SK-N-SH treated with all-trans-retinoic acid at 6 μM for 48 hours (cell line): Measurements from ENCODE around the gene CYBA.

Experiments
- ATAC-seq: fragments of 200-7000 bp; cut with Tn5 transposase; 3 replicates; pipeline ENCODE4 v1.9.1; 2020; ENCODE audit warnings: mild to moderate bottlenecking, moderate library complexity
- ARNTL ChIP-seq: fragments of 450-650 bp; formaldehyde crosslinking; IDR thresholded peaks from 2 replicates; pipeline ENCODE4 v1.5.0; 2020; ENCODE audit warnings: low read depth, mild to moderate bottlenecking, moderate library complexity, borderline replicate concordance
- BACH2 ChIP-seq: fragments of 250-450 bp; sonication (Bioruptor Pico); IDR thresholded peaks from 2 replicates; pipeline ENCODE4 v1.9.0; 2021; ENCODE audit warnings: mild to moderate bottlenecking, borderline replicate concordance
- CREB5 ChIP-seq: fragments of 250-450 bp; sonication (Bioruptor Pico); IDR thresholded peaks from 2 replicates; pipeline ENCODE4 v1.5.1; 2020; ENCODE audit warnings: low read depth, mild to moderate bottlenecking, moderate library complexity
- CSDC2 ChIP-seq: fragments of 250-450 bp; sonication (Bioruptor Pico); IDR thresholded peaks from 2 replicates; pipeline ENCODE4 v1.5.0; 2020; ENCODE audit warnings: mild to moderate bottlenecking, moderate library complexity
- CSRNP3 ChIP-seq: fragments of 250-450 bp; sonication (Bioruptor Pico); IDR thresholded peaks from 2 replicates; pipeline ENCODE4 v1.5.1; 2021; ENCODE audit warnings: mild to moderate bottlenecking, moderate library complexity
- ESRRG ChIP-seq: fragments of 250-450 bp; sonication (Bioruptor Pico); IDR thresholded peaks from 2 replicates; pipeline ENCODE4 v1.6.1; 2021; ENCODE audit warnings: mild to moderate bottlenecking
- GLIS3 ChIP-seq: fragments of 250-450 bp; sonication (Bioruptor Pico); IDR thresholded peaks from 2 replicates; pipeline ENCODE4 v1.5.0; 2020; ENCODE audit warnings: mild to moderate bottlenecking, moderate library complexity
- ISL1 ChIP-seq: fragments of 250-450 bp; sonication (Bioruptor Pico); IDR thresholded peaks from 2 replicates; pipeline ENCODE4 v2.1.2; 2022; ENCODE audit warnings: mild to moderate bottlenecking, moderate library complexity
- OSR1 ChIP-seq: fragments of 250-450 bp; sonication (Bioruptor Pico); IDR thresholded peaks from 2 replicates; pipeline ENCODE4 v1.8.0; 2022; ENCODE audit warnings: moderate library complexity, mild to moderate bottlenecking, inconsistent platforms
- PATZ1 ChIP-seq: fragments of 250-450 bp; sonication (Bioruptor Pico); IDR thresholded peaks from 2 replicates; pipeline ENCODE4 v1.8.0; 2020; ENCODE audit warnings: mild to moderate bottlenecking, moderate library complexity, borderline replicate concordance
- POU6F1 ChIP-seq: fragments of 250-450 bp; sonication (Bioruptor Pico); IDR thresholded peaks from 2 replicates; pipeline ENCODE4 v1.8.0; 2021; ENCODE audit warnings: low read depth, mild to moderate bottlenecking, moderate library complexity, borderline replicate concordance
- PPARA ChIP-seq: fragments of 250-450 bp; sonication (Bioruptor Pico); IDR thresholded peaks from 2 replicates; pipeline ENCODE4 v1.5.0; 2020; ENCODE audit warnings: mild to moderate bottlenecking, borderline replicate concordance
- RARB ChIP-seq: fragments of 250-450 bp; sonication (Bioruptor Pico); IDR thresholded peaks from 2 replicates; pipeline ENCODE4 v1.8.0; 2021; ENCODE audit warnings: mild to moderate bottlenecking, moderate library complexity
- SNAI2 ChIP-seq: fragments of 250-450 bp; sonication (Bioruptor Pico); IDR thresholded peaks from 2 replicates; pipeline ENCODE4 v1.5.0; 2020; ENCODE audit warnings: mild to moderate bottlenecking, moderate library complexity
- TCF4 ChIP-seq: fragments of 250-450 bp; sonication (Bioruptor Pico); IDR thresholded peaks from 2 replicates; pipeline ENCODE4 v1.8.0; 2021; ENCODE audit warnings: mild to moderate bottlenecking, moderate library complexity, borderline replicate concordance
- TOX ChIP-seq: fragments of 250-450 bp; sonication (Bioruptor Pico); IDR thresholded peaks from 2 replicates; pipeline ENCODE4 v1.8.0; 2021; ENCODE audit warnings: mild to moderate bottlenecking, moderate library complexity, borderline replicate concordance
- TSHZ2 ChIP-seq: fragments of 250-450 bp; sonication (Bioruptor Pico); IDR thresholded peaks from 2 replicates; pipeline ENCODE4 v1.5.0; 2020; ENCODE audit warnings: mild to moderate bottlenecking, moderate library complexity
- ZC3H10 ChIP-seq: fragments of 250-450 bp; sonication (Bioruptor Pico); IDR thresholded peaks from 2 replicates; pipeline ENCODE4 v1.5.1; 2021; ENCODE audit warnings: mild to moderate bottlenecking, moderate library complexity
- ZFP3 ChIP-seq: fragments of 250-450 bp; sonication (Bioruptor Pico); IDR thresholded peaks from 2 replicates; pipeline ENCODE4 v1.5.0; 2020; ENCODE audit warnings: mild to moderate bottlenecking, moderate library complexity
- ZFP30 ChIP-seq: fragments of 450-650 bp; formaldehyde crosslinking; IDR thresholded peaks from 2 replicates; pipeline ENCODE4 v1.5.0; 2022; ENCODE audit warnings: mild to moderate bottlenecking, moderate library complexity
- ZNF565 ChIP-seq: fragments of 450-650 bp; formaldehyde crosslinking; conservative IDR thresholded peaks from 2 replicates; pipeline ENCODE4 v1.5.0; 2020; ENCODE audit warnings: low read depth, mild to moderate bottlenecking, moderate library complexity
- ZNF70 ChIP-seq: fragments of 450-650 bp; formaldehyde crosslinking; IDR thresholded peaks from 2 replicates; pipeline ENCODE4 v1.5.0; 2020; ENCODE audit warnings: mild to moderate bottlenecking, moderate library complexity

CYBA gene

GRCh38 chr16:88699180-88699579 lies 48.3 kb upstream of the CYBA start:
- no peak for ATAC-seq

GRCh38 chr16:88698646-88699045 lies 47.8 kb upstream of the CYBA start:
- no peak for ATAC-seq
- no peak for TF ChIP-seq PPARA
- no peak for TF ChIP-seq BACH2 (CRISPR knock-in tag)
- no peak for TF ChIP-seq CSRNP3 (CRISPR knock-in tag)
- no peak for TF ChIP-seq TCF4 (CRISPR knock-in tag)
- TF ChIP-seq ZFP30 (CRISPR knock-in tag): no peak
- TF ChIP-seq POU6F1 (CRISPR knock-in tag): no peak
- TF ChIP-seq RARB: no peak
- TF ChIP-seq TOX (CRISPR knock-in tag): no peak
- TF ChIP-seq CSDC2 (CRISPR knock-in tag): no peak
- TF ChIP-seq PATZ1 (CRISPR knock-in tag): no peak
- TF ChIP-seq OSR1 (CRISPR knock-in tag): no peak
- TF ChIP-seq ZC3H10 (CRISPR knock-in tag): no peak
- TF ChIP-seq ZNF70 (CRISPR knock-in tag): no peak
- no peak for TF ChIP-seq SNAI2
- TF ChIP-seq ISL1 (CRISPR knock-in tag): no peak
- TF ChIP-seq GLIS3 (CRISPR knock-in tag): no peak
- no peak for TF ChIP-seq ZFP3
- TF ChIP-seq ARNTL: no peak
- no peak for TF ChIP-seq ESRRG
- TF ChIP-seq ZNF565 (CRISPR knock-in tag): no peak
- TF ChIP-seq, all 23 proteins: peak for 0

More at GRCh38 chr16:88699180-88699579, 48.3 kb upstream of the CYBA start:
- TF ChIP-seq CREB5 (CRISPR knock-in tag): no peak
- no peak for TF ChIP-seq PPARA
- no peak for TF ChIP-seq ZFP30 (CRISPR knock-in tag)
- no peak for TF ChIP-seq RARB
- no peak for TF ChIP-seq ZFP3
- no peak for TF ChIP-seq ISL1 (CRISPR knock-in tag)
- no peak for TF ChIP-seq SNAI2
- no peak for TF ChIP-seq GLIS3 (CRISPR knock-in tag)
- no peak for TF ChIP-seq ZNF565 (CRISPR knock-in tag)
- no peak for TF ChIP-seq TOX (CRISPR knock-in tag)
- no peak for TF ChIP-seq CSDC2 (CRISPR knock-in tag)

GRCh38 chr16:88697831-88698615 lies 47.2 kb upstream of the CYBA start:
- no peak for ATAC-seq
- no peak for TF ChIP-seq GLIS3 (CRISPR knock-in tag)
- TF ChIP-seq RARB: no peak
- TF ChIP-seq TSHZ2 (CRISPR knock-in tag): no peak
- no peak for TF ChIP-seq OSR1 (CRISPR knock-in tag)
- TF ChIP-seq PATZ1 (CRISPR knock-in tag): no peak
- TF ChIP-seq TCF4 (CRISPR knock-in tag): no peak
- no peak for TF ChIP-seq ZFP3
- TF ChIP-seq CSRNP3 (CRISPR knock-in tag): no peak
- TF ChIP-seq, all 23 proteins: peak for 0
